Upper lobe of left lung (tissue), 6 donors: Measurements from ENCODE around the gene DPF3. TPM values are rescaled to one million over a fixed set of nuclear protein-coding genes. Genes with fewer than 3 reads are reported as not detected.

Experiments
- ATAC-seq, 2 donors: fragments of 200-7000 bp; cut with Tn5 transposase; one replicate each; pipeline ENCODE4 v1.9.1; 2022; ENCODE audit warnings: mild to moderate bottlenecking in 2 of 2, moderate library complexity in 2 of 2; ENCODE audit not compliant: low FRiP score in 2 of 2
- DNase-seq, 2 donors: peaks; one replicate each; pipeline ENCODE4 v3.0.0-alpha.2; 2019 to 2020
- H3K27ac ChIP-seq, 4 donors: fragments of 200-600 bp; sonication (generic); one replicate each; pipeline ENCODE4 v1.5.1; 2016 to 2019
- H3K27me3 ChIP-seq, 4 donors: fragments of 200-600 bp; sonication (generic); one replicate each; pipeline ENCODE4 v1.5.1; 2017 to 2019
- H3K36me3 ChIP-seq, 4 donors: fragments of 200-600 bp; sonication (generic); one replicate each; pipeline ENCODE4 v1.5.1; 2016 to 2019
- H3K4me1 ChIP-seq, 4 donors: fragments of 200-600 bp; sonication (generic); one replicate each; pipeline ENCODE4 v1.5.1; 2018 to 2019
- H3K4me3 ChIP-seq, 4 donors: fragments of 200-600 bp; sonication (generic); one replicate each; pipeline ENCODE4 v1.5.1; 2017 to 2019; ENCODE audit warnings: mild to moderate bottlenecking in 2 of 4, moderate library complexity in 1 of 4
- H3K9me3 ChIP-seq, 4 donors: fragments of 200-600 bp; sonication (generic); one replicate each; pipeline ENCODE4 v1.5.1; 2018 to 2019
- CTCF ChIP-seq, 6 experiments: fragments of 450-650 bp in 4 of 6; fragments of 200-600 bp in 2 of 6; sonication (generic) in 2 of 6; IDR thresholded peaks; one replicate each; pipeline ENCODE4 v1.5.1; 2016 to 2019; ENCODE audit warnings: antibody characterized with exemption in 6 of 6
- EP300 ChIP-seq, 4 donors: sonication (generic); formaldehyde crosslinking; IDR thresholded peaks; one replicate each; pipeline ENCODE4 v1.5.1; 2017; ENCODE audit warnings: antibody characterized with exemption in 4 of 4, control low read depth in 2 of 4
- POLR2A ChIP-seq, 4 donors: fragments of 450-650 bp; IDR thresholded peaks; one replicate each; pipeline ENCODE4 v1.5.1; 2016 to 2017; ENCODE audit warnings: antibody characterized with exemption in 4 of 4, mild to moderate bottlenecking in 2 of 4
- POLR2AphosphoS5 ChIP-seq, 2 donors: sonication (generic); formaldehyde crosslinking; IDR thresholded peaks; one replicate each; pipeline ENCODE4 v1.5.1; 2017; ENCODE audit warnings: antibody characterized with exemption in 2 of 2
- WGBS, 2 donors: methylation state at CpG; one replicate each; pipeline ENCODE4 v1.1.5; 2017 to 2018; 5-methylcytosine and 5-hydroxymethylcytosine counted together
- small RNA-seq, 4 donors: library from RNA; depleted of rRNA; stranded (forward); fragments of <200 nt; gene quantifications; one replicate each; pipeline ENCODE3, GENCODE V24; 2016
- total RNA-seq, 6 donors: library from RNA; depleted of rRNA in 4 of 6; stranded (reverse); fragments of >200 nt in 4 of 6; gene quantifications; one replicate each; pipeline versions ENCODE4 v1.1.0 to v1.2.1, GENCODE V29; 2016 to 2021
- donor health status: DM: no; HTN: no; CAD: no; lungs with moderate emphysema.
- donor health status: DM: no; HTN: yes; CAD: no; lungs with severe emphysema.

Gene DPF3
- total RNA-seq, 6 donors from 2014 or later: 0.30 to 1.3 (median 1.0) TPM

DNA sequence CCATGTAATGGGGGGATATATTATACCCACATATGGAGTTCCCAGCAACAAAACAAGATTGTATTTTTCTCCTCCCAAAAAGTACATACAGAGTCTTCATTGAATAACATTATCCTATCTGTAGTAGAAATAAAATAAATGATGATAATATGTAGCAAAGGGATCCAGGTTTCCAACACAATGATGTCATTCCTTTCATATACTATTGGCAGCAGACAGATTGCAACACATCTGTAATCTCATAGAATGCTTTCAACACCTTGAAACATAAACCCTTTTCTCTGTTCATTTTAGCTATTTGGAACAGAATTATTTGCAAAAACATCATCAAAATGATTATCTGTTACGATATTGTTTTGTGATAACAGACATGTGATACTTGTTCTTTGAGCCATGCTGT, 317.6 kb downstream of the DPF3 start:
- H3K27me3 ChIP-seq: no peaks in the 10 kb centered on the region
- no peak overlapping the region for H3K4me3 ChIP-seq
- no peaks in the 10 kb centered on the region for H3K9me3 ChIP-seq
- H3K27ac ChIP-seq: no peak overlapping the region
- ATAC-seq (no peak), DNase-seq (no peak)
- 86 to 90% methylated on average over 1 of the region's 1 CpG for WGBS, 2 donors
- no peaks in the 10 kb centered on the region for H3K4me1 ChIP-seq
- no peaks in the 10 kb centered on the region for H3K36me3 ChIP-seq
- TF ChIP-seq CTCF (IDR thresholded peaks at IDR 0.05): no peak

DNA sequence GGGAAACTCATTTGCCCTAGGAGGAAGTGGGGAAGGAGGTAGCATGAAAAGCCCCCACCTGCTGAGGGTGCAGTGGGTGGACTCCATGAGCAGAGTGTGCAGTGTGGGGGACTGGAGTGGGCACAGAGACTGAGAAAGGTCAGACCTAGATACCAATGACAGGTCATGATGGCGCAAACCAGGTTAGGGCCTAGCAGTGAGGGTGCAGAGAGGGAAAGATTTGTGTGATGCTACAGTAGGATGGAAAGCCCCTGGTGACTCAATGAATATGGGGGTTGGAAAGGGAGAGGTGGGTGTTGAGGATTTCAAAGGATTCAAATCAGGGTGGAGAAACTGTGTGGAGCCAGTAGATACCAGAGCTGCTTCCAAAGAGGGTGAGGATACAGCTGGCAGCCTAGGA, 319.2 kb downstream of the DPF3 start:
- Histone ChIP-seq H3K4me3 (no peak overlapping the region), H3K36me3 (no peaks in the 10 kb centered on the region), H3K27me3 (no peaks in the 10 kb centered on the region), H3K9me3 (no peaks in the 10 kb centered on the region), H3K27ac (no peak overlapping the region), H3K4me1 (no peaks in the 10 kb centered on the region)
- TF ChIP-seq POLR2A (IDR thresholded peaks at IDR 0.05) (no peak), CTCF (IDR thresholded peaks at IDR 0.05) (no peak), POLR2AphosphoS5 (IDR thresholded peaks at IDR 0.05) (no peak), EP300 (IDR thresholded peaks at IDR 0.05) (no peak)
- 89 to 100% methylated on average over 1 of the region's 1 CpG for WGBS, 2 donors
- ATAC-seq: no peak
- no peak for DNase-seq

DNA sequence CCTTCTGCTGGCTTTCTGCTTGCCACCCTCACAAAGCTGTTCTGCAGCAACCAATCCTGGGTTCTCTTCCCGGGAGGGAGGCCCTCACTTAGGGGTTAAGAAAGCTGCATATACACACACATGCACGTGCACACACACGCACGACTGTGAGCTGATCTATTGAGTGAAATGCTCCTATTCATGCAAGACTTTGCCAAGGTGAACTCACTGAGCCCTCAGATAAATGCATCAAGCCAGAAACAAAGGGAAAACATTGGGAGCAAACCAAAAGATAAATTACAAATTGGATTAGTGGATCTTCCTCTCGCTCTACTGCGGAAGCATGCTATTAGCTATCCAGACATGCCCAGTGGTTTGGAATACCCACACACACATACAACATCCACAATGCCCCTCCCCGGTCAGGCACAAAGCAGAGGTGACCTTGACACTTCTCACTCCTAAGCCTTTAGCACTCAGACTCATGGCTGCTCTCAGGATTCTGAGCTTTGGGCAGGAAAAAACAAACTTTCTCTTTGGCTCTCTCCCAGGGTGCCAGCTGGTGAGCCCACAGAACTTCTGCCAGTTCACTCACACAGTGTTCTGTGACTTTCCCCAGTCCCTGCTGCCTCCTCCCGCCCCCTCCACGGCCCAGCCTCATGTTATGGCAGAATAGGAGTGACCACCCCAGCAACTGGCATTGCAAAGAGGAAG, 320.0 kb downstream of the DPF3 start:
- Histone ChIP-seq H3K36me3 (no peaks in the 10 kb centered on the region), H3K4me3 (no peak overlapping the region), H3K9me3 (no peaks in the 10 kb centered on the region), H3K4me1 (no peaks in the 10 kb centered on the region), H3K27me3 (no peaks in the 10 kb centered on the region), H3K27ac (no peak overlapping the region)
- ATAC-seq (no peak), DNase-seq (no peak)
- WGBS, 2 donors: 50 to 67% methylated on average over 9 of the region's 9 CpGs
- TF ChIP-seq EP300 (IDR thresholded peaks at IDR 0.05) (no peak), POLR2A (IDR thresholded peaks at IDR 0.05) (no peak), CTCF (IDR thresholded peaks at IDR 0.05) (no peak), POLR2AphosphoS5 (IDR thresholded peaks at IDR 0.05) (no peak)

Small RNA genes lying within 50 kb of the gene (small RNA-seq; reads per million reads assigned to genes)
- gene RF00019: 0 reads per million in 4 donors

Other genes starting within 250 kb of the DPF3 start
- 10 to 100 TPM; 15.4 to 46.1 (median 19.0) TPM for gene DCAF4, start 32.4 kb upstream of the DPF3 start, total RNA-seq
- gene ZFYVE1, start 133.0 kb upstream of the DPF3 start, total RNA-seq: 10 to 100 TPM; 13.4 to 24.1 (median 22.0) TPM
- gene RBM25, start 164.4 kb upstream of the DPF3 start, total RNA-seq: 100 to 1,000 TPM in 2 of 6 donors, 10 to 100 TPM in 4; 53.8 to 320 (median 68.9) TPM
- gene PSEN1, start 242.4 kb upstream of the DPF3 start, total RNA-seq: 10 to 100 TPM; 31.1 to 68.9 (median 56.8) TPM